Lower leg skin (tissue), 3 donors: ENCODE results near the gene HUS1.

Experiments used
- CTCF ChIP-seq, 3 donors: fragments of 450-650 bp; IDR thresholded peaks; one replicate each; pipeline ENCODE4 v1.5.1; 2016; ENCODE audit warnings: antibody characterized with exemption in 3 of 3, mild to moderate bottlenecking in 3 of 3, moderate library complexity in 2 of 3
- POLR2A ChIP-seq, 2 donors: fragments of 450-650 bp; IDR thresholded peaks; one replicate each; pipeline ENCODE4 v1.6.1; 2016 to 2017; ENCODE audit warnings: antibody characterized with exemption in 2 of 2, mild to moderate bottlenecking in 1 of 2, moderate library complexity in 1 of 2

GRCh38 chr7:48028938-48029337 lies 49.5 kb upstream of the HUS1 start, which contains the start of gene SUN3:
- no peak for TF ChIP-seq POLR2A (IDR thresholded peaks at IDR 0.05)
- no peak for TF ChIP-seq CTCF (IDR thresholded peaks at IDR 0.05)
